Fibroblast of skin of left biceps (primary cell): ENCODE data around the gene RNU6-7.

Source experiments
- DNase-seq, 2 experiments: peaks; one replicate each; pipeline ENCODE4 v3.0.0-alpha.2; 2013; ENCODE audit warnings: low read depth in 2 of 2

The RNU6-7 gene

GRCh38 chr14:32201816-32202490 lies at the start of gene RNU6-7:
RNU6-7 (plus strand) TSS chr14:32202045.
- DNase-seq = no peak

- DNase-seq = no peak
Observed at GRCh38 chr14:32166029-32166428, 35.8 kb upstream of the RNU6-7 start.

- no peak for DNase-seq
Observed at GRCh38 chr14:32166924-32167323, 34.9 kb upstream of the RNU6-7 start.

- DNase-seq = no peak
Observed at GRCh38 chr14:32167907-32168306, 33.9 kb upstream of the RNU6-7 start.

- no peak for DNase-seq
Observed at GRCh38 chr14:32169191-32169590, 32.7 kb upstream of the RNU6-7 start.

GRCh38 chr14:32171469-32171868 lies 30.4 kb upstream of the RNU6-7 start:
- DNase-seq = no peak

- DNase-seq = no peak
Observed at GRCh38 chr14:32183151-32184058, 18.4 kb upstream of the RNU6-7 start.

GRCh38 chr14:32185097-32185496 lies 16.7 kb upstream of the RNU6-7 start:
- no peak for DNase-seq

- DNase-seq = no peak
Observed at GRCh38 chr14:32186248-32186647, 15.6 kb upstream of the RNU6-7 start.

GRCh38 chr14:32189811-32190210 lies 12.0 kb upstream of the RNU6-7 start:
- no peak for DNase-seq

GRCh38 chr14:32190673-32191072 lies 11.2 kb upstream of the RNU6-7 start:
- no peak for DNase-seq

GRCh38 chr14:32192712-32193373 lies 9.0 kb upstream of the RNU6-7 start:
- DNase-seq = no peak

- no peak for DNase-seq
Observed at GRCh38 chr14:32193532-32193931, 8.3 kb upstream of the RNU6-7 start.

GRCh38 chr14:32195636-32196035 lies 6.2 kb upstream of the RNU6-7 start:
- DNase-seq = no peak

- no peak for DNase-seq
Observed at GRCh38 chr14:32197919-32198318, 3.9 kb upstream of the RNU6-7 start.

GRCh38 chr14:32200368-32201192 lies 1.3 kb upstream of the RNU6-7 start:
- no peak for DNase-seq

GRCh38 chr14:32201193-32201815 lies 541 bp upstream of the RNU6-7 start:
- DNase-seq = no peak

- no peak for DNase-seq
Observed at GRCh38 chr14:32202491-32202997, 699 bp downstream of the RNU6-7 start.

- peak; percentile 71 to 72 for DNase-seq
Observed at GRCh38 chr14:32202998-32203882, 1.4 kb downstream of the RNU6-7 start, which contains the start of gene RNU6-8. RNU6-8 (minus strand) TSS chr14:32203269.

- no peak for DNase-seq
Observed at GRCh38 chr14:32203928-32204357, 2.1 kb downstream of the RNU6-7 start.
